ENCODE measurements around the gene KCNMA1. TPM values are rescaled to one million over a fixed set of nuclear protein-coding genes. Genes with fewer than 3 reads are reported as not detected.
A peak's percentile ranks its signal among the peaks of the same experiment; 100 is the strongest.

KCNMA1 gene
- polyA plus RNA-seq, 1 of the 3 experiments (the other 2 are of a cell fraction), result 107 TPM

DNA sequence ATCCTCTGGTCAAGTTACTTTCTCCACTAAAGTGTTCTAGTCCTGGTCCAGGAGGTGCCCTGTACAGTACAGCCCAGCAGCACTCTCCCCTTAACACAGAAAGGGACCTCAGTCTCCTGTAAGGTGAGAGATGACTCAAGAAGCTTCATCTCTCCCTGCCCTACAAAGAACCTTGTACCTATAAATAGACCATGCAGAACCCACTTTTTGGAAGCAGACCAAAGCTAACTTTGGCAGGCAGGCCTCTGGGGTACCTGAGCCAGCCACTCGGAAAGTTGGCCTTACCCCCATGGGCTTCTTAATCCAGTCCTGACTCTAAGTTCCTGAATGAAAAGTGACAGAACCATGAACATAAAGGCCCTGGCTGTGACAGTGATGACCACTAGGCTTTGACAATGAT, 454.8 kb downstream of the KCNMA1 start:
- Histone ChIP-seq H3K27ac (ENCODE audit: low read depth in 2 of 2, low read length in 1 of 2) (no peak overlapping the region), H2AFZ (ENCODE audit: low read depth) (no peak overlapping the region), H3K9ac (no peak overlapping the region), H3K27me3 (ENCODE audit: insufficient read depth) (no peaks in the 10 kb centered on the region), H3K9me3 (no peaks in the 10 kb centered on the region), H3K79me2 (ENCODE audit: insufficient read depth) (no peaks in the 10 kb centered on the region), H3K9me2 (no peaks in the 10 kb centered on the region), H3F3A (replicated peaks; ENCODE audit: insufficient read depth) (peaks cover 20% of the 10 kb centered on the region), H4K20me1 (ENCODE audit: insufficient read depth) (no peaks in the 10 kb centered on the region), H3K36me3 (replicated peaks in 1 of 2; ENCODE audit: control insufficient read depth in 1 of 2, insufficient read depth in 2 of 2, low read length in 1 of 2) (no peaks in the 10 kb centered on the region), H3K4me3 (ENCODE audit: low read depth in 2 of 2, low read length in 1 of 2) (no peak overlapping the region), H3K4me2 (peak overlapping the region; percentile 18; the same call in 1 of the 2 replicates), H3K4me1 (ENCODE audit: control insufficient read depth in 1 of 2, insufficient read depth in 2 of 2, low read depth in 1 of 2, low read length in 1 of 2) (peaks cover 10 to 40% of the 10 kb centered on the region in 2 experiments)
- ChIA-PET POLR2A (no interaction called here), CTCF (interaction anchor here (1.4 to 2.9 kb wide), 3 partner anchors 9 to 460 kb away, joined by 3 to 15 read pairs (median 6); no protein-coding TSS in a partner anchor)
- TF ChIP-seq CHD2 (IDR thresholded peaks at IDR 0.05; ENCODE audit: low read length, partially characterized antibody) (no peak), MEF2A (IDR thresholded peaks at IDR 0.05; ENCODE audit: borderline replicate concordance, low read depth) (peak; percentile 67; the same call in 1 of the 2 replicates)
- WGBS (ENCODE audit: low lambda C conversion rate), result 50% methylated on average over 1 of the region's 1 CpG
- no peak for DNase-seq

DNA sequence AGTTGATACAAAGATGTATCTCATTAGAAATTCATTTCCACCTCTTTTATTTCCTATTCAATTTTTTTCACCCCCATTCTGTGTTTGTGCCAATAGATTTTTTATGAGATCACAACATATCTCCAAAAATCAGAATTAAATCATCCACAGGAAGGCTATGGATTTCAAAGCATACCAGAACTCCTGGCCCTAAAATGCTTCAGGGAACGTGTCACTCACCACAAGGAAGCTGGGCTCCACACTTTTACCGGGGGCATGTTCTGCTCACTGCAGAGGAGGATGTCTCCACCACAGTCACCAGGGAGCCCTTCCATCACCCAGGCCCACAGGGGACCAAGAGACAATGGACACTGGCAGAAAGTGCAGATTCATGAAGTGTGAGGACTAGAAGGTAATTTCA, 456.8 kb downstream of the KCNMA1 start:
- no peaks in the 10 kb centered on the region for H3K79me2 ChIP-seq (ENCODE audit: insufficient read depth)
- no peak overlapping the region for H2AFZ ChIP-seq (ENCODE audit: low read depth)
- whole genome bisulfite sequencing (ENCODE audit: low lambda C conversion rate), result 35% methylated on average over 2 of the region's 2 CpGs
- ChIA-PET POLR2A (no interaction called here), CTCF (interaction anchor here (0.8 to 2.1 kb wide), 2 partner anchors 70 to 462 kb away, joined by 4 to 6 read pairs; no protein-coding TSS in a partner anchor)
- H4K20me1 ChIP-seq (ENCODE audit: insufficient read depth), result no peaks in the 10 kb centered on the region
- peaks cover 15% of the 10 kb centered on the region for H3F3A ChIP-seq (replicated peaks; ENCODE audit: insufficient read depth)
- TF ChIP-seq TEAD4 (IDR thresholded peaks at IDR 0.05; ENCODE audit: borderline replicate concordance, insufficient read depth) (peak; percentile 28; the same call in 1 of the 2 replicates), EP300 (IDR thresholded peaks at IDR 0.05; ENCODE audit: borderline replicate concordance in 1 of 2, low read depth in 1 of 2, low read length in 1 of 2) (peak in 1 of 2 experiments; percentile 73; a peak in 1 of 4 replicates), RCOR1 (IDR thresholded peaks at IDR 0.05; ENCODE audit: low read length) (no peak), TCF12 (IDR thresholded peaks at IDR 0.05) (peak; percentile 63), FOXJ3 (CRISPR knock-in tag; IDR thresholded peaks at IDR 0.05) (no peak), NFIC (IDR thresholded peaks at IDR 0.05; ENCODE audit: borderline replicate concordance) (peak; percentile 71), FOSL2 (IDR thresholded peaks at IDR 0.05; ENCODE audit: borderline replicate concordance, low read depth) (peak; percentile 32; the same call in 1 of the 2 replicates), JUND (IDR thresholded peaks at IDR 0.05) (peak; percentile 35; the same call in 1 of the 2 replicates), EZH2phosphoT487 (IDR thresholded peaks at IDR 0.05; ENCODE audit: borderline replicate concordance, low read depth) (no peak)
- TF ChIP-seq, protein P1, sequence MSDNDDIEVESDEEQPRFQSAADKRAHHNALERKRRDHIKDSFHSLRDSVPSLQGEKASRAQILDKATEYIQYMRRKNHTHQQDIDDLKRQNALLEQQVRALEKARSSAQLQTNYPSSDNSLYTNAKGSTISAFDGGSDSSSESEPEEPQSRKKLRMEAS (IDR thresholded peaks at IDR 0.05; ENCODE audit: low read depth), result no peak
- TF ChIP-seq, protein P2, sequence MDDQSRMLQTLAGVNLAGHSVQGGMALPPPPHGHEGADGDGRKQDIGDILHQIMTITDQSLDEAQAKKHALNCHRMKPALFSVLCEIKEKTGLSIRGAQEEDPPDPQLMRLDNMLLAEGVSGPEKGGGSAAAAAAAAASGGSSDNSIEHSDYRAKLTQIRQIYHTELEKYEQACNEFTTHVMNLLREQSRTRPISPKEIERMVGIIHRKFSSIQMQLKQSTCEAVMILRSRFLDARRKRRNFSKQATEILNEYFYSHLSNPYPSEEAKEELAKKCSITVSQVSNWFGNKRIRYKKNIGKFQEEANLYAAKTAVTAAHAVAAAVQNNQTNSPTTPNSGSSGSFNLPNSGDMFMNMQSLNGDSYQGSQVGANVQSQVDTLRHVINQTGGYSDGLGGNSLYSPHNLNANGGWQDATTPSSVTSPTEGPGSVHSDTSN (IDR thresholded peaks at IDR 0.05), result peak; percentile 60
- H3K4me1 ChIP-seq (ENCODE audit: control insufficient read depth in 1 of 2, insufficient read depth in 2 of 2, low read depth in 1 of 2, low read length in 1 of 2), result peaks cover 3 to 31% of the 10 kb centered on the region in 2 experiments; a peak in 3 of 4 replicates
- peak overlapping the region in 1 of 2 experiments; percentile 78; a peak in 2 of 4 replicates for H3K27ac ChIP-seq (ENCODE audit: low read depth in 2 of 2, low read length in 1 of 2)
- H3K36me3 ChIP-seq (replicated peaks in 1 of 2; ENCODE audit: control insufficient read depth in 1 of 2, insufficient read depth in 2 of 2, low read length in 1 of 2), result no peaks in the 10 kb centered on the region
- H3K9me3 ChIP-seq, result no peaks in the 10 kb centered on the region
- no peak overlapping the region for H3K4me3 ChIP-seq (ENCODE audit: low read depth in 2 of 2, low read length in 1 of 2)
- DNase-seq, result no peak
- no peaks in the 10 kb centered on the region for H3K9me2 ChIP-seq
- no peak overlapping the region for H3K9ac ChIP-seq
- H3K27me3 ChIP-seq (ENCODE audit: insufficient read depth), result no peaks in the 10 kb centered on the region
- no peak overlapping the region; the same call in 1 of the 2 replicates for H3K4me2 ChIP-seq

Data from SK-N-SH (cell line).